Activated naive CD8-positive, alpha-beta T cell treated with anti-CD3 and anti-CD28 coated beads, Interleukin-2, amount 10 ng/mL, durations not matched to agents 7 days and 5 days (primary cell): ENCODE results near the gene SEMA5B. TPM values are rescaled to one million over a fixed set of nuclear protein-coding genes. Genes with fewer than 3 reads are reported as not detected.

ENCODE experiments used
- ATAC-seq: fragments of 150-1000 bp; cut with Tn5 transposase; one replicate; pipeline ENCODE4 v1.10.0; 2021; ENCODE audit warnings: low read depth, moderate library complexity
- POLR2A ChIA-PET: fragments of 350-600 bp; sonication (Branson Sonifier 250); formaldehyde crosslinking; loops from one replicate; lab custom pipeline; 2021; ENCODE audit warnings: antibody characterized with exemption; lab: Charles Lee
- DNase-seq: peaks from one replicate; pipeline ENCODE4 v3.0.0; 2021
- H3K27ac Mint-ChIP-seq: one replicate; pipeline ENCODE4 v1.8.0; 2022; ENCODE audit warnings: mild to moderate bottlenecking, mixed read lengths
- H3K27me3 Mint-ChIP-seq: one replicate; pipeline ENCODE4 v1.8.0; 2022; ENCODE audit warnings: mild to moderate bottlenecking, moderate library complexity, mixed read lengths
- H3K36me3 Mint-ChIP-seq: one replicate; pipeline ENCODE4 v1.8.0; 2021; ENCODE audit warnings: mild to moderate bottlenecking, mixed read lengths
- H3K4me1 Mint-ChIP-seq: one replicate; pipeline ENCODE4 v1.8.0; 2021; ENCODE audit warnings: mixed read lengths
- H3K4me3 Mint-ChIP-seq: one replicate; pipeline ENCODE4 v1.8.0; 2022; ENCODE audit warnings: mild to moderate bottlenecking, moderate library complexity, mixed read lengths
- H3K9me3 Mint-ChIP-seq: one replicate; pipeline ENCODE4 v1.8.0; 2021; ENCODE audit warnings: mixed read lengths
- total RNA-seq, 2 experiments: library from RNA; stranded (reverse); gene quantifications; one replicate each; pipeline ENCODE4 v1.2.3, GENCODE V29; 2021

SEMA5B gene
- total RNA-seq, 2 experiments from 2014 or later: 0.17 to 0.28 TPM

DNA sequence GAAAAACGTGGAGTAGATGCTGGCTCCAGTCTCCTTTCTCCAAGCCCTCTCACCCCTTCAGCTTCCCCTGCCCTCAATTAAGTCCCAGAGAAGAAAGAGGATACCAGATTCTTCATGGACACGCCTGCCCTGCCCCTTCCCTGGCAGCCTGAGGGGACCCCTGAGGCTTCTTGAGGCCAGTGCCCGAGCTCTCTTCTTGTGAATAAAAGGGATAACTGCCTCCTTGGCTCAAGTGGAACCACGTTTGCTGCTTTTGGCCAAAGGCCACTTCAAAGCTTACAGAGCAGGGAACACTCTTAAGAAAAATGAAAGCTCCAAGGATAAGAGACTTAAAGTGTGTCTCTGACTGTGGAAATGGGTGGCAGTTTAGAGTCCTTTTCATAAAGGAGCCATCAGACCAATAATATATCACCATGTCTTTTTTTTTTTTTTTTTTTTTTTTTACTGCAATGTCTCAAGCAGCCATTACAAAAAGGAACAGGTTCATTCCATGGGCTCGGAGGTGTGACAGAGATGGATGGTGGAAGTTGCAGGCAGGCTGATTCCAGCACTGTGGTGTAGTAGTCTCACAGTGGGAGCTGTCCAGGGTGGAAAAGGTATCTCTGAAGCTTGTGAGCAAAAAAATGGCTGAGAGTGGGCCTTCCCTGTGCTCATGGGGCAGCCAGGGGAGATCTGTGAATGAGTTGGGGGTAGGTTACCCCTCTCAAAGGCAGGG, 108.8 kb downstream of the SEMA5B start:
- peaks cover 49% of the 10 kb centered on the region for H3K27me3 Mint-ChIP-seq
- no peak overlapping the region for H3K4me3 Mint-ChIP-seq
- no peaks in the 10 kb centered on the region for H3K36me3 Mint-ChIP-seq
- POLR2A ChIA-PET: interaction anchor here (0.6 kb wide), 1 partner anchor 1015 kb away, joined by 3 read pairs; no protein-coding TSS in a partner anchor
- ATAC-seq: no peak
- H3K9me3 Mint-ChIP-seq: no peaks in the 10 kb centered on the region
- no peak overlapping the region for H3K27ac Mint-ChIP-seq
- DNase-seq: no peak
- H3K4me1 Mint-ChIP-seq: peaks cover 10% of the 10 kb centered on the region

DNA sequence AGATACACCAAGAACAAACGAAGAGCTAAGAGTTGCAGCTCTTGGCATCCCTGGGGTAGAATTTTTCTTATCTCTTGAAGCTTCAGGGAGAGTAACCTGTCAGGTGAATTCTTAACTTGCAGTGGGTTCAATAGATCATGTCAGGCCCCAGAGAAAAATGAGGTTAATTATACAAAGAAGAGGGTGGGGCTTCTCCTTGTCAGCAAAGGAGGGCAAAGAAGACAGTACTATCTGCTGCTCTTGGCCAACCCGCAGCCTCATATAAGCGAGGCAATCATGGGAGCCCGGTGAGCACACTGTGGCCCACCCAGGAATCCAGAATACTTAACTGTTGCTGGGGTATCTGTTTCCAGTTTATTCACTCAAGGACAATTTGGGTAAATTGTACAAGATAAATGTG, 110.2 kb downstream of the SEMA5B start:
- POLR2A ChIA-PET: no interaction called here

GRCh38 chr3:122916580-122916979, 111.0 kb downstream of the SEMA5B start:
- Mint-ChIP-seq H3K36me3 (no peaks in the 10 kb centered on the region), H3K27ac (no peak overlapping the region), H3K4me1 (peaks cover 6% of the 10 kb centered on the region), H3K9me3 (no peaks in the 10 kb centered on the region), H3K27me3 (peaks cover 51% of the 10 kb centered on the region), H3K4me3 (no peak overlapping the region)
- DNase-seq: no peak
- POLR2A ChIA-PET: no interaction called here
- ATAC-seq: no peak

More for the DNA sequence above, 110.2 kb downstream of the SEMA5B start:
- Mint-ChIP-seq H3K4me1 (peaks cover 7% of the 10 kb centered on the region), H3K27me3 (peaks cover 48% of the 10 kb centered on the region), H3K27ac (no peak overlapping the region), H3K4me3 (no peak overlapping the region), H3K36me3 (no peaks in the 10 kb centered on the region), H3K9me3 (no peaks in the 10 kb centered on the region)
- ATAC-seq: no peak
- DNase-seq: no peak

- H3K4me3 Mint-ChIP-seq: no peak overlapping the region
- DNase-seq (no peak), ATAC-seq (no peak)
- peaks cover 48% of the 10 kb centered on the region for H3K27me3 Mint-ChIP-seq
- no peaks in the 10 kb centered on the region for H3K9me3 Mint-ChIP-seq
- POLR2A ChIA-PET: no interaction called here
- peaks cover 6% of the 10 kb centered on the region for H3K4me1 Mint-ChIP-seq
- no peaks in the 10 kb centered on the region for H3K36me3 Mint-ChIP-seq
- H3K27ac Mint-ChIP-seq: no peak overlapping the region
These were observed 111.5 kb downstream of the SEMA5B start for GRCh38 chr3:122916084-122916483.

GRCh38 chr3:122915300-122916055, 112.1 kb downstream of the SEMA5B start:
- Mint-ChIP-seq H3K36me3 (no peaks in the 10 kb centered on the region), H3K4me1 (peaks cover 6% of the 10 kb centered on the region), H3K4me3 (no peak overlapping the region), H3K9me3 (no peaks in the 10 kb centered on the region), H3K27ac (no peak overlapping the region), H3K27me3 (peaks cover 42% of the 10 kb centered on the region)
- DNase-seq: no peak
- no peak for ATAC-seq
- POLR2A ChIA-PET: no interaction called here

- POLR2A ChIA-PET: no interaction called here
- no peak for ATAC-seq
- H3K36me3 Mint-ChIP-seq: no peaks in the 10 kb centered on the region
- H3K27ac Mint-ChIP-seq: no peak overlapping the region
- no peaks in the 10 kb centered on the region for H3K9me3 Mint-ChIP-seq
- no peak overlapping the region for H3K4me3 Mint-ChIP-seq
- no peak for DNase-seq
- peaks cover 36% of the 10 kb centered on the region for H3K27me3 Mint-ChIP-seq
- H3K4me1 Mint-ChIP-seq: peaks cover 6% of the 10 kb centered on the region
These were observed 113.9 kb downstream of the SEMA5B start for GRCh38 chr3:122913539-122914100.

GRCh38 chr3:122912772-122913538, 114.6 kb downstream of the SEMA5B start:
- Mint-ChIP-seq H3K27ac (no peak overlapping the region), H3K4me1 (peaks cover 6% of the 10 kb centered on the region), H3K36me3 (no peaks in the 10 kb centered on the region), H3K9me3 (no peaks in the 10 kb centered on the region), H3K4me3 (no peak overlapping the region), H3K27me3 (peaks cover 38% of the 10 kb centered on the region)
- ATAC-seq: no peak
- POLR2A ChIA-PET: no interaction called here
- DNase-seq: no peak

GRCh38 chr3:122911901-122912300, 115.7 kb downstream of the SEMA5B start:
- H3K4me3 Mint-ChIP-seq: no peak overlapping the region
- no peak for ATAC-seq
- POLR2A ChIA-PET: no interaction called here
- peaks cover 38% of the 10 kb centered on the region for H3K27me3 Mint-ChIP-seq
- peaks cover 6% of the 10 kb centered on the region for H3K4me1 Mint-ChIP-seq
- DNase-seq: no peak
- H3K36me3 Mint-ChIP-seq: no peaks in the 10 kb centered on the region
- H3K27ac Mint-ChIP-seq: no peak overlapping the region
- H3K9me3 Mint-ChIP-seq: no peaks in the 10 kb centered on the region

GRCh38 chr3:122908251-122908650, 119.3 kb downstream of the SEMA5B start:
- POLR2A ChIA-PET: no interaction called here
- Mint-ChIP-seq H3K9me3 (peaks cover 3% of the 10 kb centered on the region), H3K36me3 (no peaks in the 10 kb centered on the region), H3K4me1 (no peaks in the 10 kb centered on the region), H3K27ac (no peak overlapping the region), H3K4me3 (no peak overlapping the region), H3K27me3 (peaks cover 39% of the 10 kb centered on the region)
- DNase-seq (no peak), ATAC-seq (no peak)

- DNase-seq (no peak), ATAC-seq (no peak)
- Mint-ChIP-seq H3K27me3 (peaks cover 45% of the 10 kb centered on the region), H3K9me3 (peaks cover 3% of the 10 kb centered on the region), H3K27ac (no peak overlapping the region), H3K4me3 (no peak overlapping the region), H3K36me3 (no peaks in the 10 kb centered on the region), H3K4me1 (no peaks in the 10 kb centered on the region)
- POLR2A ChIA-PET: interaction anchor here (0.7 to 1.5 kb wide), 2 partner anchors 14 to 102 kb away, joined by 3 to 5 read pairs; no protein-coding TSS in a partner anchor
These were observed 120.1 kb downstream of the SEMA5B start for GRCh38 chr3:122907471-122907870.

DNA sequence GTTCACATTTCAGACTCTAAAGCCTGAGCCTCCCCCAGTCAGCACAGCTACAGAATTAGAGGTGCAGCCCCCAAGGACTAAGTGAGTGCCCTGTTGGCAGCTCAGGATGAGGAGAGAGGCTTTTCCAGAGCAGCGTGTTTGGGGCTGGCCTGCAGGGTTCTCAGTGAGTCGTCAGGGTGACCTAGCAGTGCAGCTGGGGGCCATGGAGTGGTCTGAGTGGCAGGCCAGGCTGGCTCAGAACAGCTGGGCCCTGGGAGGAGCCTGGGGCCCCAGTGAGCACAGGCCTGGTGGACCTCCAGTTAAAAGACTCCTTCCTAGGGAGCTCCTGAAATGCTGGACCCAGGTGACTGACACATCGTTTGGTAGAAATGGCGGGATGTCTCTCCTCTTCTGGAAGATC, 124.4 kb downstream of the SEMA5B start:
- Mint-ChIP-seq H3K27me3 (peaks cover 49% of the 10 kb centered on the region), H3K27ac (no peak overlapping the region), H3K4me1 (no peaks in the 10 kb centered on the region), H3K36me3 (no peaks in the 10 kb centered on the region), H3K9me3 (peaks cover 3% of the 10 kb centered on the region), H3K4me3 (no peak overlapping the region)
- POLR2A ChIA-PET: no interaction called here
- ATAC-seq: no peak
- no peak for DNase-seq

- Mint-ChIP-seq H3K4me1 (no peaks in the 10 kb centered on the region), H3K36me3 (no peaks in the 10 kb centered on the region), H3K27me3 (peaks cover 54% of the 10 kb centered on the region), H3K4me3 (no peak overlapping the region), H3K27ac (no peak overlapping the region), H3K9me3 (peaks cover 3% of the 10 kb centered on the region)
- POLR2A ChIA-PET: no interaction called here
- ATAC-seq: no peak
- no peak for DNase-seq
These were observed 125.2 kb downstream of the SEMA5B start for GRCh38 chr3:122902326-122902725.

GRCh38 chr3:122898298-122898697, 129.3 kb downstream of the SEMA5B start:
- no peak for ATAC-seq

More at GRCh38 chr3:122898298-122898697, 129.3 kb downstream of the SEMA5B start:
- POLR2A ChIA-PET: no interaction called here
- H3K27ac Mint-ChIP-seq: no peak overlapping the region
- peaks cover 45% of the 10 kb centered on the region for H3K27me3 Mint-ChIP-seq
- H3K4me3 Mint-ChIP-seq: no peak overlapping the region
- H3K36me3 Mint-ChIP-seq: no peaks in the 10 kb centered on the region
- H3K9me3 Mint-ChIP-seq: no peaks in the 10 kb centered on the region
- no peak for DNase-seq
- peaks cover 11% of the 10 kb centered on the region for H3K4me1 Mint-ChIP-seq
